ENCODE measurements around the gene CCDC78. TPM values are rescaled to one million over a fixed set of nuclear protein-coding genes. Genes with fewer than 3 reads are reported as not detected.

Gene CCDC78

GRCh38 chr16:672851-673250 lies 53.4 kb downstream of the CCDC78 start:
- Histone ChIP-seq H3K27me3 (ENCODE audit: control insufficient read depth in 3 of 3, insufficient read depth in 3 of 3, low read depth in 1 of 3, low read length in 3 of 3) (peaks cover 0 to 14% (median 0%) of the 10 kb centered on the region in 3 experiments), H3K14ac (ENCODE audit: low read length) (no peak overlapping the region), H2BK15ac (ENCODE audit: low read length) (no peak overlapping the region), H3K4ac (ENCODE audit: low read length) (no peak overlapping the region), H4K8ac (ENCODE audit: low read depth, low read length) (no peak overlapping the region), H3K4me1 (ENCODE audit: control insufficient read depth in 2 of 2, insufficient read depth in 1 of 2, low read depth in 1 of 2, low read length in 2 of 2) (peaks cover 2 to 13% of the 10 kb centered on the region in 2 donors), H2BK5ac (ENCODE audit: low read length) (no peak overlapping the region), H3K4me2 (ENCODE audit: insufficient read depth, low read length, poor library complexity, severe bottlenecking) (no peak overlapping the region), H3K18ac (ENCODE audit: low read length) (no peak overlapping the region), H2AFZ (ENCODE audit: low read length) (no peak overlapping the region), H3K27ac (replicated peaks; ENCODE audit: low read length) (no peak overlapping the region), H2AK5ac (ENCODE audit: low read depth, low read length) (no peak overlapping the region), H3K79me1 (ENCODE audit: low read depth, low read length) (peaks cover 29% of the 10 kb centered on the region), H3K9me3 (replicated peaks in 1 of 2; ENCODE audit: control insufficient read depth in 2 of 2, insufficient read depth in 1 of 2, low read depth in 1 of 2, low read length in 2 of 2) (no peaks in the 10 kb centered on the region), H2BK12ac (ENCODE audit: low read length) (no peak overlapping the region), H3K4me3 (ENCODE audit: low read length in 2 of 2) (no peak overlapping the region), H3K36me3 (replicated peaks in 1 of 2; ENCODE audit: control insufficient read depth in 2 of 2, insufficient read depth in 2 of 2, low read length in 2 of 2) (peaks cover 37 to 57% of the 10 kb centered on the region in 2 donors), H4K91ac (ENCODE audit: low read depth, low read length, poor library complexity) (no peak overlapping the region), H2BK120ac (ENCODE audit: low read depth, low read length) (no peak overlapping the region), H3K9ac (ENCODE audit: low read depth, low read length, poor library complexity) (no peak overlapping the region), H3K23ac (ENCODE audit: low read depth, low read length, poor library complexity) (peak overlapping the region; percentile 65)
- no CpG with 5 or more reads among the region's 21 CpGs for WGBS, 2 donors (ENCODE audit: extremely low coverage in 2 of 2, insufficient read length in 2 of 2, insufficient replicate concordance in 1 of 2)
- DNase-seq (ENCODE audit: low spot score): no peak

Small RNAs within 50 kb of the gene (small RNA-seq; reads per million reads assigned to genes)
- gene MIR662 (ENCODE audit: insufficient read depth): not detected

Measured in neuronal stem cell (in vitro differentiated cells).